Peyer's patch (tissue), 4 donors: ENCODE results near the gene MYBPC2. TPM values are rescaled to one million over a fixed set of nuclear protein-coding genes. Genes with fewer than 3 reads are reported as not detected.

Experiments
- DNase-seq, 3 donors: peaks; one replicate each; pipeline ENCODE4 v3.0.0-alpha.2; 2017 to 2019
- H3K27ac ChIP-seq, 4 donors: fragments of 200-600 bp; sonication (generic); one replicate each; pipeline ENCODE4 v1.5.1; 2016 to 2019
- H3K27me3 ChIP-seq, 2 donors: fragments of 200-600 bp; sonication (generic); one replicate each; pipeline ENCODE4 v1.5.1; 2019
- H3K36me3 ChIP-seq, 3 donors: fragments of 200-600 bp; sonication (generic); one replicate each; pipeline ENCODE4 v1.5.1; 2016 to 2019
- H3K4me1 ChIP-seq, 4 donors: fragments of 200-600 bp; sonication (generic); one replicate each; pipeline ENCODE4 v1.5.1; 2016 to 2019
- H3K4me3 ChIP-seq, 4 donors: fragments of 200-600 bp; sonication (generic); 1 replicate in 3 of 4; 2 replicates in 1 of 4; pipeline ENCODE4 v1.5.1; 2016 to 2019; ENCODE audit warnings: mild to moderate bottlenecking in 1 of 4
- H3K9me3 ChIP-seq, 4 donors: fragments of 200-600 bp; sonication (generic); one replicate each; pipeline ENCODE4 v1.5.1; 2016 to 2019; ENCODE audit warnings: mild to moderate bottlenecking in 1 of 4
- CTCF ChIP-seq, 6 experiments: fragments of 450-650 bp in 4 of 6; fragments of 200-600 bp in 2 of 6; sonication (generic) in 1 of 6; IDR thresholded peaks; one replicate each; pipeline ENCODE4 v1.5.1; 2017 to 2019; ENCODE audit warnings: antibody characterized with exemption in 6 of 6, mild to moderate bottlenecking in 3 of 6, moderate library complexity in 1 of 6
- POLR2A ChIP-seq, 2 donors: fragments of 450-650 bp; IDR thresholded peaks; one replicate each; pipeline ENCODE4 v1.5.1; 2017; ENCODE audit warnings: antibody characterized with exemption in 2 of 2, mild to moderate bottlenecking in 2 of 2, moderate library complexity in 2 of 2
- total RNA-seq, 4 donors: library from RNA; depleted of rRNA; stranded (reverse); fragments of >200 nt; gene quantifications; one replicate each; pipeline ENCODE4 v1.1.0, GENCODE V29; 2016

Gene MYBPC2
- total RNA-seq, 4 donors from 2014 or later: not detected

GRCh38 chr19:50447750-50448149 lies 15.1 kb downstream of the MYBPC2 start:
- Histone ChIP-seq H3K36me3 (no peaks in the 10 kb centered on the region), H3K27me3 (no peaks in the 10 kb centered on the region), H3K4me3 (no peak overlapping the region), H3K4me1 (no peaks in the 10 kb centered on the region), H3K27ac (no peak overlapping the region), H3K9me3 (no peaks in the 10 kb centered on the region)
- DNase-seq: no peak
- TF ChIP-seq CTCF (IDR thresholded peaks at IDR 0.05) (no peak), POLR2A (IDR thresholded peaks at IDR 0.05) (no peak)

GRCh38 chr19:50449236-50449899 lies 16.7 kb downstream of the MYBPC2 start:
- H3K27me3 ChIP-seq: no peaks in the 10 kb centered on the region
- H3K9me3 ChIP-seq: no peaks in the 10 kb centered on the region
- no peaks in the 10 kb centered on the region for H3K36me3 ChIP-seq
- TF ChIP-seq CTCF (IDR thresholded peaks at IDR 0.05) (no peak), POLR2A (IDR thresholded peaks at IDR 0.05) (no peak)
- H3K4me1 ChIP-seq: no peaks in the 10 kb centered on the region
- no peak overlapping the region for H3K27ac ChIP-seq
- no peak for DNase-seq
- no peak overlapping the region for H3K4me3 ChIP-seq

GRCh38 chr19:50450369-50451222 lies 17.9 kb downstream of the MYBPC2 start:
- Histone ChIP-seq H3K27me3 (no peaks in the 10 kb centered on the region), H3K36me3 (no peaks in the 10 kb centered on the region), H3K9me3 (no peaks in the 10 kb centered on the region), H3K27ac (no peak overlapping the region), H3K4me3 (no peak overlapping the region), H3K4me1 (no peaks in the 10 kb centered on the region)
- DNase-seq: no peak
- TF ChIP-seq CTCF (IDR thresholded peaks at IDR 0.05) (no peak), POLR2A (IDR thresholded peaks at IDR 0.05) (no peak)

- no peak for DNase-seq
- TF ChIP-seq CTCF (IDR thresholded peaks at IDR 0.05): no peak
- no peak for TF ChIP-seq POLR2A (IDR thresholded peaks at IDR 0.05)
- H3K27ac ChIP-seq: no peak overlapping the region
- no peaks in the 10 kb centered on the region for H3K27me3 ChIP-seq
- H3K4me1 ChIP-seq: no peaks in the 10 kb centered on the region
- no peak overlapping the region for H3K4me3 ChIP-seq
- H3K36me3 ChIP-seq: no peaks in the 10 kb centered on the region
- H3K9me3 ChIP-seq: no peaks in the 10 kb centered on the region
Measured at GRCh38 chr19:50451223-50451534, 18.5 kb downstream of the MYBPC2 start.

- Histone ChIP-seq H3K27me3 (no peaks in the 10 kb centered on the region), H3K27ac (no peak overlapping the region), H3K4me3 (no peak overlapping the region), H3K36me3 (no peaks in the 10 kb centered on the region), H3K9me3 (no peaks in the 10 kb centered on the region), H3K4me1 (no peaks in the 10 kb centered on the region)
- TF ChIP-seq CTCF (IDR thresholded peaks at IDR 0.05) (no peak), POLR2A (IDR thresholded peaks at IDR 0.05) (no peak)
- no peak for DNase-seq
Measured at GRCh38 chr19:50453243-50453642, 20.6 kb downstream of the MYBPC2 start.
